NOMO-1 treated with DMSO at 0.1 percent for 48 hours (cell line): ENCODE measurements around the gene HRH1.
"Not testable (repeated sequence)": the region's sequence is repeated elsewhere in the genome, so short reads cannot be mapped to it uniquely, and the experiment has no call there.

Source experiments
- DNase-seq: peaks from one replicate; lab custom pipeline; 2025; ENCODE audit not compliant: unreplicated experiment; lab: John Stamatoyannopoulos, UW

Gene HRH1

DNA sequence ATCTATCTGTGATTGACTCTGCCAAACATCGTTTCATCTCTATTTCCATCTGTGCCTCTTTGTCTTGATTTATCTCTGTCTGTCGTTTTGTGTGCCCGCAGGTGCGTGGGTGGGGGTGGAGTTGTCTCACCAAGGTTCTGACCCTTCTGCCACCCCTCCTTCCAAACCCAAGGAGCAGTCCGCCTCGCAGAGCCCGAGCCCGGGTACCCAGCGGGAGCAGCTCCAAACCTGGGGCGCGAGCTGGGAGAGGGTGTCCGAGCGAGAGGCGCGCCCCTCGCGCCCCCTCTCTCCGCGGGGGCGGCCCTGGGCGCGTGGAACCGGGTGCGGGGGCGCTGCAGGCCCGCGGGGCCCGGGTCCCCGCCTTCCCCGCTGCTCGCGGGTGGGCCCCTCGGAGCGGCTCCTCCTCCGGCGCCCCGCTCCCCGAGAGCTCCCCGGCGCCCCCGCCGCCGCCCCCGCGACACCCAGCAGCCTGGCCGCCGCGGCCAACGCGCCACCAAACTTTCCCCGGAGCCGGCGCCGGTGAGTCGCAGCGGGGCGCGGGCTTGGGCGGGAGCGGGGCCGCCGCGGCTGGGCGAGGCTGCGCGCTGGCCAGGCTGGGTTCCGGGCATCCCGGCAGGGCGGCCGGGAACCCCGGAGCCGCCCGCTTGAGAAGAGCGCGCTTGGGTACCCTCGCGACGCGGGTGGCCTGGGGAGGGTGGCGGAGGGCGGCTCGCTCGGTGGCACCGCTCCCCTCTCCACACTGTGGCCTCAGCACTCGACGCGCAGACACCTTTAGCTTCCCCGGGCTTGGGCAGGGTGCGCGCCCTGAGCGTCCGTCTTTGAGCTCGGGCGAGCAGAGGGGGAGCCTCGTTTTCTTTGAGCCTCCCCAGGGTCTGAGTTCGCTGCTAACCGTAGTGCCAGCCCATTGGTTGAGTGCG is at the start of gene HRH1:
TSS of gene HRH1 (plus strand) at position 458 of the 917 bp plus-strand sequence. CDS start 104,545 bp downstream, outside the sequence.
- DNase-seq, result no peak

DNA sequence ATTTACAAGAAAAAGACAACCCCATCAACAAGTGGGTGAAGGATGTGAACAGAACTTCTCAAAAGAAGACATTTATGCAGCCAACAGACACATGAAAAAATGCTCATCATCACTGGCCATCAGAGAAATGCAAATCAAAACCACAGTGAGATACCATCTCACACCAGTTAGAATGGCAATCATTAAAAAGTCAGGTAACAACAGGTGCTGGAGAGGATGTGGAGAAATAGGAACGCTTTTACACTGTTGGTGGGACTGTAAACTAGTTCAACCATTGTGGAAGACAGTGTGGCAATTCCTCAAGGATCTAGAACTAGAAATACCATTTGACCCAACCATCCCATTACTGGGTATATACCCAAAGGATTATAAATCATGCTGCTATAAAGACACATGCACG is 41.0 kb upstream of the HRH1 start:
- not testable (repeated sequence) for DNase-seq

DNA sequence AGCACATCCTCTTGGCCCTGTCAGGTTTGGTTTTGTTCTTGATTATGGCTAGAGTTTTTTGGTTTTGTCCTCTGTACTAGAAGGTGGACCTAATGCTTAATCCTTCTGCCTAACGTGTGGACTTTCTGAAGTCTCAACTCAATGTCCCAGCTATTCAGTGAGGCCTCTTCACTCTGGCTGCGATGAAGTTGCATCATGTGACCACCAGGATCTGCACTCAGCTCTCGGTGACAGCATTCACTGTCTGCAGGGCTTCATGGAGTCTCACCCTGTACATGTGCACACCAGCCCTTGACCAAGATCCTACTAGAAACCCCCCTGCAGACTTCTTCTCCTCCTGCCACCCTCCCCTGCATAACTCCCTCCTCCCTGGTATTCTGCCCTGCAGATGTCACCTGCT is 38.7 kb upstream of the HRH1 start:
- no peak for DNase-seq

- DNase-seq, result no peak
Observed at GRCh38 chr3:11116336-11117059, 37.8 kb upstream of the HRH1 start.

DNA sequence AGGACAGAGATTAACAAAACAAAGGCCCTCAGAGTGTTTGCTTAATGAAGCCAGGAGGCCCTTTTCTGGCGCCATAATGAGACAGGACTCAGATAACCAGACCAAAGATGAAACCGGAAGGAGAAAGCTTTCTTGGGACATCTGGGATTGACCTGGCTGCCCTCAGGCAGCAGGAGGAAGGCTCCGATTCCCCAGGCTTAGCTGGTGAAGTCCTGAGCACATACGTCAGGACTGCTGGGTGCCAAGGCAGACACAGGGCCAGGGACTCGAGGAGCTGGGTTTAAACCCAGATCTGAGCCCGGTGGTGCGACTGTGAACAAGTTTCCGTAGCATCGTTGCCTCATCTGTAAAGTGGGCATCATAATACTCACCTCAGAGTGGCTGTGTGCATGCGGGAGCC is 36.7 kb upstream of the HRH1 start:
- DNase-seq, result no peak

DNA sequence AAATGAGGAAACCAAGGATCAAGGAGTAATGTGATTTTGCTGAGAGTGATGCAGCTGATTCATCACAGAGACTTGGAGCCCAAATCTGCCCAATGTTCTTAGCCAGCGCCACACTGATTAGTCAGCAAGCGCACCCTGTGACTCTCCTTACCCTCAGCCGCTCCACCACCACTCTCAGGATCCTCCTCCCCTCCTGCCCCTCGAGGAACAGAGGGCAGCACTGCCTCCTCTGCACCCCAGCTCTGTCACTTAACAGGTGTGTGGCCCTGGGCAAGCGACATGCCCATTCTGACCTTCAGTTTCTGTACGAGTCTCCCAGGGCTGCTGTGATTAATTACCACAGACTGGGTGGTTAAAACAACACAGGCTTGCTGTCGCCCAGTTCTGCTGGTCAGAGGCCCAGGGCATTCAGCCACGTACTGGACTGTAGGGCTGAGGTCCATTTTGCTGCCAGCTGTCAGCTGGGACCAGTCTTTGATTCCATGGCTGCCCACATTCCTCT is 36.1 kb upstream of the HRH1 start:
- DNase-seq, result no peak

- no peak for DNase-seq
Observed at GRCh38 chr3:11120091-11120805, 34.0 kb upstream of the HRH1 start.

DNA sequence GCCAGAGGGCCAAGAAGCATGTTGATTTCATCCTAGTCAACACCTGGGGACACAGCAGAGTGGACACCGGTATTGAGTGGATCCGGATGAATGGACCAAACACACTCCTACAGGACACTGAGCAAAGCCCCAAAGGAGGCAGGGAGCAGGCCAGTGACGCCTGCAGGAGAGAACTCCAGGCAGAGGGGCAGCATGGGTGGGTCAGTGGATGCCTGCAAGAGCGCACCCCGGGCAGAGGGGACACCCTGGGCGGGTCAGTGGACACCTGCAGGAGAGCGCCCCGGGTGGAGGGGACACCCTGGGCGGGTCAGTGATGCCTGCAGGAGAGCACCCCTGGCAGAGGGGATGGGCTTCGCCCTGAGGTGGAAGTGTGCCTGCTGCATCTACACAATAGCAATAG is 27.6 kb upstream of the HRH1 start:
- DNase-seq, result no peak

DNA sequence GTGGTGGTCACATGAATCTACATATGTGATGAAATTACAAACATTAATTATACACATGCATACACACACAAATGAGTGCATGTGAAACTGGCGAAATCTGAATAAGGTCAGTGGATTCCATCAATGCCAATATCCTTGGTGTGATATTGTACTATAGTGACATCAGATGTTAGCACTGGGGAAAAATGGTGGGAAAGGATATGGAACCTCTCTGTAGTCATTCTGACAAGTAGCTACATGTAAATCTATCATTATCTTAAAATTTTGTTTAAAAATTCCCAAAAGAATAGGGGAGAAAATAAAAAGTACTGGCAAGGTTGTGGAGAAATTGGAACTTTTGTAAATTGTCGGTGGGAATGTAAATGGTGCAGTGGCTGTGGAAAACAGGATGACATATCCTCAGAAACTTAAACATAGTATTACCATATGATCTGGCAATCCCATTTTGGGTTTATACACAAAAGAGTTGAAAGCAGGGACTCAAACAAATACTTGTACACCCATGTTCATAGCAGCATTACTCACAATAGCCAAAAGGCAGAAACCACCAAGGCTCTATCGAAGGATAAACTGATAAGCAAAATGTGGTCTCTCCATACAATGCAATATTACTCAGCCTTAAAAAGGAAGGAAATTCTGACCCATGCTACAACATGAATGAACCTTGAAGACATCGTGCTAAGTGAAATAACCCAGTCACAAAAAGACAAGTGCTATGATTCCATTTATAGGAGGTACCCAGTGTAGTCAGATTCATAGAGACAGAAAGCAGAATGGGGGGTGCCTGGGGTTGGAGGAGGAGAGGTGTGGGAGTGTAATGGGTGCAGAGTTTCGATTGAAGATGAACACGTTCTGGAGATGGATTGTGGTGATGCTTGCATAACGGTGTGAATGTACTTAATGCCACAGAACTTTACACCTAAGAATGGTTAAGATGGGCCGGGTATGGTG is 25.3 kb upstream of the HRH1 start:
- no peak for DNase-seq

GRCh38 chr3:11130385-11130784 is 23.9 kb upstream of the HRH1 start:
- DNase-seq, result no peak

DNA sequence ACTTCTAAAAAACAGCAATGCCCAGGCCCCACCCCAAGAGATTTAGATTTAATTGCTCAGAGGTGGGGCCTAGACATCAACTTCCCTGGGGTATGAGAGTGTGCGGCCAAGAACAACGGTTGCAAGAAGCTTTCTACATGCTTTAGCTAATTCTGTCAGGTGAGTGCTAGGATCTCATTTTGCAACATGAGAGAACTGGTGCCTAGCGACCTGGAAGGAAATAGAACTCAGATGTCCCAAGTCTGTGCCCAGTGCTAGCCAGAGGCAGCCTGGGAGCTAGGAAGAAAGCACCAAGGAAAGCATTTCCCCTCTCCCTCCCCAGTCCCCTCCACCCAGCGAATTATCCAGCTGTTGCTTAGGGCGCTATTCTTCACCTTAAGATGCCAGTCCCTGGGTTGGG is 22.9 kb upstream of the HRH1 start:
- DNase-seq, result no peak

DNA sequence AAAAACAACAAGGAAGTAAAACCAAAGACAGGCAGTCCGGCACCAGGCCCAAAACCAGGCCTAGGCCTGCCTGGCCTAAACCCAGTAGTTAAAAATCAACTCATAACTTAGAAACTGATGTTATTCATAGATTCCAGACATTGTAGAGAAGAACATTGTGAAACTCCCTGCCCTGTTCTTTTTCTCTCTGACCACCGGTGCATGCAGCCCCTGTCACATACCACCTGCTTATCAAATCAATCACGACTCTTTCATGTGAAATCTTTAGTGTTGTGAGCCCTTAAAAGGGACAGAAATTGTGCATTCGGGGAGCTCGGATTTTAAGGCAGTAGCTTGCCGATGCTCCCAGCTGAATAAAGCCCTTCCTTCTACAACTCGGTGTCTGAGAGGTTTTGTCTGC is 22.4 kb upstream of the HRH1 start:
- not testable (repeated sequence) for DNase-seq

GRCh38 chr3:11132861-11133260 is 21.4 kb upstream of the HRH1 start:
- DNase-seq, result no peak

GRCh38 chr3:11134794-11135193 is 19.5 kb upstream of the HRH1 start:
- no peak for DNase-seq

DNA sequence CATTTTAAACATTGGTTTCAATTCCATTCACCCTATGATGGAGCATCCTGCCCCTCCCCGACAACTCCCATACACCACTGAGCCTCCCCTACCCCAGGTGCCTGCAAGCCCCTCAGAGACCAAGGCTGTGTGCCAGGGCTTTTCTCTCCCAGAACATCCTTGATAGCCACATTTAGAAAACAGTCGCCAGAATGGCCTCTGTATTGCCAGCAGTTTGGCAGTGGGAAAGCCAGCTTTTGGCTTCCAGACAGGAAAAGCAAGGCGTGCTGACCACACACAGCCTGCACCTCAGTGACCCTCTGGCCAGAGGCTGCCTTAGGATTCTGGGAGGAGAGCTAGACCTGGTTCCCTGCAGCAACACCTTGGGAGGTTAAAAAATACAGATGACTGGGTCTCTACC is 18.2 kb upstream of the HRH1 start:
- no peak for DNase-seq

DNA sequence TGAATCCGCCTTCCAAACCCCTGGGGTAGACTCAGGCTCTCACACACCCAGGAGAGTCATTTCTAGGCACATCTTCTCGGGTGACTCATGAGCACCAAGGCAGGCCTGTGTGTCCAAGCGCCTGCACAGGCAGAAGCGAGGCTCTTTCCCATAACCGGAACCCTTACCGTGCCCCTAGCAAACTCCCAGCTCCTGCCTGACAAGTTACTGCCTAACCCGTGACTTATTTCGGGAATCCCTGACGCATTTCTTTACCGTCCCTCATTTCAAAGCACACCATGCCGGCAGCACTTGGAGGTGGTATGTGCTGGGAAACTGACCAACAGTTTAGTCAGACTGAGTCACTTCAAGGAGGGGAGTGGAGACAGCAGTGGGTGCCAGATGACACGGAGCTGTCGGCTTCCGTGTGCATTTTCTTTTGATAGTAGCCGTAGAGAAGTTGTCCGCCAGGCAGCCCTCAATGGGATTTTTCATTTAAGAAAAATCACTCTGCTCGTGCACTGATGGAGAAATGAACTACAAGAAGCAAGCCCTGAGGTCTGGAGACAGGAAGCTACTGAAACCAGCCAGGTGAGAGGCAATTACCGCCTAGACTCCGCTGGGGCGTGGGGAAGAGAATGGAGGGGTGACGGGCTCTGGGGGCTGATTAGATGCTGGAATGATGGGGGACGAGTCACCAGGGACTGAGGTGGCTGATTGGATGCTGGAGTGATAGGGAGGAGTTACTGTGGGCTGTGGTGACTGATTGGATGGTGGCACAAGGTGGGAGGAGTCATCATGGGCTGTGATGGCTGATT is 17.3 kb upstream of the HRH1 start:
- no peak for DNase-seq

GRCh38 chr3:11137627-11137959 is 16.7 kb upstream of the HRH1 start:
- no peak for DNase-seq

DNA sequence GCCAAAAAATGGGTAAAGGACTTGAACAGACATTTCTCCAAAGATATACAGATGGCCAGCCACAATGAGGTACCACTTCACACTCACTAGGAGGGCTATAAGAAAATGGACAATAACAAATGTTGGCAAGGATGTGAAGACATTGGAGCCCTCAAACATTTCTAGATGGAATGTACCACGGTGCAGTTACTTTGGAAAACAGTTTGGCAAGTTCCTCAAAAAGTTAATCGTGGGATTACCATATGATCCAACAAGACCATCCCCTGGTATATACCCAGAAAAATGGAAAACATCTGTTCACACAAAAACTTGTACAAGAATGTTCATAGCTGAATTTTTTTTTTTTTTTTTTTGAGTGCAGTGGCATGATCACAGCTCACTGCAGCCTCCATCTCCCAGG is 15.9 kb upstream of the HRH1 start:
- DNase-seq, result no peak

DNA sequence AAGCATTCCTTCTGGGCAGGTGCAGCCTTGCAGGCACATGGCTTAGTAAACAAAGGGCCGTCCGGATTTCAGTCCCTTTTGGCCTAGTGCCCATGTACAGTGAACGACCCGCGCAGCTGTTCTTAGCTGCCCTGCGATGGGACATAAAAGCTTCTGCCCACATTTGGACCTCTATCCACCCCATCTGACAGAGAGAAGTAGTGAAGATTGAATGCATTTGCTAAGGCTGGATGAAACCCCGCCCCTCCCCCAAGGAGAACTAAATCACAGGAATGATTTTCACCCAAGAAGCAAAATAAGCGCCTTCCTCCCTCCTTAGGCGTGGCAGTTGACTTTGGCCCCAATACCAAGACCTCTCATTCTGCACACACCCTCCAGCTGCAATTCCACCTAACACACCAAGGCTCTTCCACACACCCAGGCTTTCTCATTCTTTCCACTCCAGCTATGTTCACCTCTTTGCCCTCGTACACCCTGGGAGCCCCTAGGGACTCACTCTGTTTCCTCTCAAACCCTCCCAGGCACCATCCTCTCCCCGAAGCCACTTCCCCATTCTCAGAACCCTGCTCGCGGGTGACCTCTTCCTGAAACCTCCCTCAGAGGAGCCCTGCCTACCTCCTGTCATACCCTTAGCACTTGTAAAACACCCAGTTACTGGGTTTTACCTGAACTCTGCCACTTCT is 14.1 kb upstream of the HRH1 start:
- peak; percentile 88 for DNase-seq
